Measurements from ENCODE around the gene CCNB1IP1.

GRCh38 chr14:20295067-20295466, 38.0 kb downstream of the CCNB1IP1 start:
- no peak for TF ChIP-seq TAF1 (IDR thresholded peaks at IDR 0.05; ENCODE audit: borderline replicate concordance, low read depth, low read length)
- no peak for TF ChIP-seq CTCF (IDR thresholded peaks at IDR 0.05)
